HG03457 (cell line): Measurements from ENCODE around the gene IL16.
"Not testable (repeated sequence)": the region's sequence is repeated elsewhere in the genome, so short reads cannot be mapped to it uniquely, and the experiment has no call there.

Source experiments
- ATAC-seq: cut with Tn5 transposase; IDR thresholded peaks from one replicate; pipeline ENCODE4 v1.9.1; 2021; ENCODE audit warnings: moderate number of reproducible peaks; ENCODE audit not compliant: unreplicated experiment

Gene IL16

GRCh38 chr15:81309647-81310450 lies 113.2 kb downstream of the IL16 start:
- ATAC-seq: no peak

- ATAC-seq: no peak
These were observed 113.8 kb downstream of the IL16 start for GRCh38 chr15:81310480-81310879.

- no peak for ATAC-seq
These were observed 115.2 kb downstream of the IL16 start for GRCh38 chr15:81311752-81312464.

GRCh38 chr15:81312790-81313543 lies 116.3 kb downstream of the IL16 start:
- no peak for ATAC-seq

- no peak for ATAC-seq
These were observed 117.0 kb downstream of the IL16 start for GRCh38 chr15:81313686-81314085.

GRCh38 chr15:81314378-81314777 lies 117.7 kb downstream of the IL16 start:
- ATAC-seq: no peak

GRCh38 chr15:81315452-81316175 lies 118.9 kb downstream of the IL16 start:
- ATAC-seq: no peak

DNA sequence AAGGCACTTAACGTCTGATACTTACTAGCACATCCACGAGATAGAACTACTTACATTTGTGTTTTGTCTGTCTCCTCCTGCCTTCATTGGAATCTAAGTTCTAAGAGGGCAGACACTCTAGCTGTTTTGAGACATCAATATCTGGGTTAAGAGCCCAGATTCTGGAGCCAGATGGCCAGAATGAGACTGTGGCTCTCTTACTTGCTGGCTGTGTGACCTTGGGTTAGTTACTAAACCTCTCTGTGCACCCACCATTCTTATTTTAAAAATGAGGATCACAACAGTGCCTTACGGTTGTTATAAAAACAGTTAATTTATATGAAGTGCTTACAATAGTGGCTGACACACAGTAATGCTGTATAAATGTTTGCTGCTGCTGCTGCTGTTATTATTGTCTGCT lies 119.6 kb downstream of the IL16 start:
- ATAC-seq: no peak

GRCh38 chr15:81317642-81318017 lies 121.0 kb downstream of the IL16 start:
- no peak for ATAC-seq

GRCh38 chr15:81321667-81322066 lies 125.0 kb downstream of the IL16 start:
- no peak for ATAC-seq

DNA sequence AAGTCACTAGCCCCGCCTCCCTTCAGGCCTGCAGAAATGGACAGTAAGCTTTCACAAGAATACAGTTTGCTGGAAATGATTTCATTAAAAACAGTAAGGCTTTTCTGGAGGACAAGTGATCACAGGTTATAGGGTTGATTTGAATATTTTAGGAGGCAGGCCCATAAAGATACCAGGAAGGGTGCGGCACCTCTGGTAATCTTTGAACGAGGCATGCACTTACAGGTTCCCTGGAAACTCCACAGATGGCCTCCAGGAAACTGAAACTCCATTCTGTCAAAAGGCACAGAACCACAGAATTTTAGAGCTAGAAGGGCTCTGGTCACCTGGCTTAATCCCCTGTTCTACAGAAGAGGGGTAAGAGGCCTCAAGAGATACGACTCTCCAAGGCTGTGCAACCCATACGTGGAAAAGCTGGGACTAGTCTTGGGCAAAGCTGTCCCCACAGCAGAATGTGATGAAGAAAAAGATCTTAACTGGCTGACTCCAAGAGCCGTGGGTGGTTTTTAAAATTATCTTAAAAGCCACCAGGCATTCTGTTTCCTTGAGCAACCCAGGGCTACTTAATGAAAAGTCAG lies 126.1 kb downstream of the IL16 start:
- no peak for ATAC-seq

GRCh38 chr15:81323559-81323943 lies 126.9 kb downstream of the IL16 start:
- ATAC-seq: no peak

- ATAC-seq: peak; percentile 99
These were observed 127.5 kb downstream of the IL16 start, which contains the start of gene STARD5 for GRCh38 chr15:81323944-81324881. Gene STARD5 (minus strand): TSS chr15:81324141. CDS start chr15:81324099, 42 bp downstream.

GRCh38 chr15:81326466-81327212 lies 130.0 kb downstream of the IL16 start:
- ATAC-seq: no peak

- ATAC-seq: no peak
These were observed 130.8 kb downstream of the IL16 start for GRCh38 chr15:81327516-81327915.

GRCh38 chr15:81329446-81329845 lies 132.8 kb downstream of the IL16 start:
- ATAC-seq: no peak

DNA sequence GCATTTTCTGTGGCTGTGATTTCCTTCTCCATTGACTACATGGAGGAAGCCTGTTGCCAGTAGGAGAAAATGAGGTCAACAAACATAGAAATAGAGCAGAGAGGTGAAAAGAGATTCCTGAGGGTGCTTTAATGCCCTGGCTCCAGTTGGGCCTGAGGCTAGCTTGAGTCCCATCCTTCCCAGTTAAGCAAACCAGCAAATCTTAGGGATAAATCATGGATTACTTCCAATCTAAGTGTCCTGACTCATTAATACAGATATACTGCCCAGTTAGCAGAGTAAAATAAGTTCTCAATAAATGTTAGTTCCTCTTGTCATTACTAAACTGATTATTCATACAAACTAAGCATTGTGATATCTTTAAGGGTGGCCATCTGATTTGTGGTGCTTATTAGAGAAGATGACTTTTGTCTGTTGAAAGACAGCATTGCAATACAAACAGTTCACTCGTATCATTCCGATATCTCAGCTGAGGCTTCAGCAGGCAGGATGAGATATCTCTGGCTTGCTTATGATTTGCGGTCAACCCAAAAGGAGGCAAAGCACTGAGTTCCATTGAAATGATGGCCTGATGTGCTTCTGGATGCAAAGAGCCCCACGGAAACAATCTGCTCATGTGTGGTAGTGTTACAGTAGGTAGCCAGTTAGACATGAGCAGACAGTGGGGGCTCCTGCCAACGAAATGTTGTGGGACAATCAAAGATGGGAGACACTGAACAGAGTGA lies 133.8 kb downstream of the IL16 start:
- no peak for ATAC-seq

GRCh38 chr15:81331141-81331540 lies 134.5 kb downstream of the IL16 start:
- not testable (repeated sequence) for ATAC-seq
